H9 (cell line): ENCODE data around the gene NKX1-1. TPM values are rescaled to one million over a fixed set of nuclear protein-coding genes. Genes with fewer than 3 reads are reported as not detected.

ENCODE experiments used
- DNase-seq: peaks from one replicate; pipeline ENCODE4 v3.0.0-alpha.2; 2017
- H2AFZ ChIP-seq: one replicate; pipeline ENCODE4 v1.6.1; 2013; ENCODE audit warnings: mild to moderate bottlenecking, low read length, control low read depth, moderate library complexity
- H2AK5ac ChIP-seq: 2 replicates; pipeline ENCODE4 v1.6.1; 2013; ENCODE audit warnings: low read length, control low read depth, mixed read lengths; ENCODE audit not compliant: insufficient read length
- H2BK120ac ChIP-seq: one replicate; pipeline ENCODE4 v1.6.1; 2013; ENCODE audit warnings: low read depth, mild to moderate bottlenecking, low read length, control low read depth, inconsistent platforms; ENCODE audit not compliant: poor library complexity, severe bottlenecking
- H2BK12ac ChIP-seq: 2 replicates; pipeline ENCODE4 v1.6.1; 2013; ENCODE audit warnings: low read length, control low read depth, mixed read lengths, low read depth; ENCODE audit not compliant: insufficient read length
- H2BK15ac ChIP-seq: 2 replicates; pipeline ENCODE4 v1.6.1; 2013; ENCODE audit warnings: low read depth, low read length, control low read depth
- H2BK20ac ChIP-seq: one replicate; pipeline ENCODE4 v1.6.1; 2013; ENCODE audit warnings: low read depth, mild to moderate bottlenecking, low read length, control low read depth, inconsistent platforms; ENCODE audit not compliant: poor library complexity, severe bottlenecking
- H2BK5ac ChIP-seq: 2 replicates; pipeline ENCODE4 v1.6.1; 2013; ENCODE audit warnings: low read length, control low read depth, mixed read lengths; ENCODE audit not compliant: insufficient read length
- H3K14ac ChIP-seq: 2 replicates; pipeline ENCODE4 v1.6.1; 2013; ENCODE audit warnings: low read length, control low read depth; ENCODE audit not compliant: insufficient read depth
- H3K18ac ChIP-seq: 2 replicates; pipeline ENCODE4 v1.6.1; 2013; ENCODE audit warnings: low read depth, mild to moderate bottlenecking, mixed read lengths, low read length, control low read depth; ENCODE audit not compliant: insufficient read length
- H3K23ac ChIP-seq: 2 replicates; pipeline ENCODE4 v1.6.1; 2013; ENCODE audit warnings: low read length, control low read depth, mixed read lengths, low read depth; ENCODE audit not compliant: insufficient read length
- H3K23me2 ChIP-seq: 2 replicates; pipeline ENCODE4 v1.6.1; 2013; ENCODE audit warnings: low read depth, mild to moderate bottlenecking, mixed read lengths, low read length, control low read depth; ENCODE audit not compliant: insufficient read length, poor library complexity, severe bottlenecking
- H3K27ac ChIP-seq: 2 replicates; pipeline ENCODE4 v1.5.1; 2013; ENCODE audit warnings: low read length, control low read depth, mixed read lengths, low read depth; ENCODE audit not compliant: insufficient read length
- H3K27me3 ChIP-seq: 2 replicates; pipeline ENCODE4 v1.6.1; 2013; ENCODE audit warnings: low read length, control low read depth, inconsistent platforms; ENCODE audit not compliant: insufficient read depth
- H3K4ac ChIP-seq: 2 replicates; pipeline ENCODE4 v1.6.1; 2013; ENCODE audit warnings: low read depth, mild to moderate bottlenecking, control low read depth, inconsistent platforms, low read length, moderate library complexity
- H3K4me1 ChIP-seq: 2 replicates; pipeline ENCODE4 v1.6.1; 2013; ENCODE audit warnings: low read length, control low read depth, inconsistent platforms; ENCODE audit not compliant: insufficient read depth
- H3K4me2 ChIP-seq: 2 replicates; pipeline ENCODE4 v1.6.1; 2013; ENCODE audit warnings: low read length, control low read depth, mixed read lengths; ENCODE audit not compliant: insufficient read length, insufficient read depth
- H3K56ac ChIP-seq: 2 replicates; pipeline ENCODE4 v1.6.1; 2013; ENCODE audit warnings: low read depth, mild to moderate bottlenecking, mixed read lengths, low read length, control low read depth; ENCODE audit not compliant: insufficient read length
- H3K79me1 ChIP-seq: 2 replicates; pipeline ENCODE4 v1.6.1; 2013; ENCODE audit warnings: low read depth, mild to moderate bottlenecking, moderate library complexity, low read length, control low read depth, inconsistent platforms; ENCODE audit not compliant: insufficient read depth, poor library complexity, severe bottlenecking
- H3K79me2 ChIP-seq: 2 replicates; pipeline ENCODE4 v1.6.1; 2013; ENCODE audit warnings: low read length, control low read depth, inconsistent platforms; ENCODE audit not compliant: insufficient read depth
- H3K9ac ChIP-seq: 2 replicates; pipeline ENCODE4 v1.6.1; 2013; ENCODE audit warnings: low read length, control low read depth, mixed read lengths; ENCODE audit not compliant: insufficient read length; ENCODE audit errors: extremely low read depth
- H3K9me3 ChIP-seq: one replicate; pipeline ENCODE4 v1.6.1; 2013; ENCODE audit warnings: low read depth, low read length, inconsistent platforms; ENCODE audit not compliant: control insufficient read depth
- H3T11ph ChIP-seq: one replicate; pipeline ENCODE4 v1.6.1; 2013; ENCODE audit warnings: mild to moderate bottlenecking, low read length, control low read depth, inconsistent platforms
- H4K20me1 ChIP-seq: one replicate; pipeline ENCODE4 v1.6.1; 2013; ENCODE audit not compliant: control insufficient read depth, insufficient read length, insufficient read depth
- H4K5ac ChIP-seq: 2 replicates; pipeline ENCODE4 v1.6.1; 2013; ENCODE audit warnings: low read depth, mild to moderate bottlenecking, mixed read lengths, low read length, control low read depth; ENCODE audit not compliant: insufficient read length
- H4K8ac ChIP-seq: replicated peaks from 2 replicates; pipeline ENCODE4 v1.6.1; 2013; ENCODE audit warnings: low read length, control low read depth, mixed read lengths, low read depth; ENCODE audit not compliant: insufficient read length
- H4K91ac ChIP-seq: 2 replicates; pipeline ENCODE4 v1.6.1; 2013; ENCODE audit warnings: low read depth, mild to moderate bottlenecking, moderate library complexity, mixed read lengths, low read length, control low read depth; ENCODE audit not compliant: insufficient read length
- H3K27ac Mint-ChIP-seq, 3 experiments: 2 replicates in 2 of 3; 3 replicates in 1 of 3; pipeline ENCODE4 v1.8.0; 2020 to 2021; ENCODE audit warnings: mixed read lengths in 3 of 3, mild to moderate bottlenecking in 1 of 3, moderate library complexity in 1 of 3
- H3K27me3 Mint-ChIP-seq: 2 replicates; pipeline ENCODE4 v1.8.0; 2021; ENCODE audit warnings: low read depth, mild to moderate bottlenecking, moderate library complexity, mixed read lengths
- H3K36me3 Mint-ChIP-seq, 3 experiments: 2 replicates in 2 of 3; 3 replicates in 1 of 3; pipeline ENCODE4 v1.8.0; 2020 to 2021; ENCODE audit warnings: low read depth in 3 of 3, mixed read lengths in 3 of 3; ENCODE audit not compliant: insufficient read depth in 1 of 3
- H3K4me1 Mint-ChIP-seq, 2 experiments: 2 replicates each; pipeline ENCODE4 v1.8.0; 2020; ENCODE audit warnings: mixed read lengths in 2 of 2
- H3K4me3 Mint-ChIP-seq, 2 experiments: 2 replicates in 1 of 2; 3 replicates in 1 of 2; pipeline ENCODE4 v1.8.0; 2020 to 2021; ENCODE audit warnings: mild to moderate bottlenecking in 2 of 2, mixed read lengths in 2 of 2, moderate library complexity in 1 of 2
- H3K9me3 Mint-ChIP-seq, 2 experiments: 2 replicates in 1 of 2; 3 replicates in 1 of 2; pipeline ENCODE4 v1.8.0; 2020; ENCODE audit warnings: mild to moderate bottlenecking in 2 of 2, mixed read lengths in 2 of 2, moderate library complexity in 1 of 2
- WGBS: extraction: QIAGEN DNeasy Blood & Tissue Kit; methylation state at CpG from one replicate; pipeline ENCODE4 v1.1.7; 2013; ENCODE audit warnings: missing lambda C conversion rate, low lambda C conversion rate, mixed read lengths; ENCODE audit not compliant: insufficient read length; ENCODE audit errors: extremely low coverage; 5-methylcytosine and 5-hydroxymethylcytosine counted together
- total RNA-seq: library from RNA; stranded (reverse); gene quantifications from 2 replicates; pipeline ENCODE4 v1.2.1, GENCODE V29; 2021
- TF ChIP-seq, protein P1 (sequence below): fragments of 200-600 bp; sonication (generic); conservative IDR thresholded peaks from 3 replicates; pipeline ENCODE4 v1.8.0; 2021; ENCODE audit warnings: antibody characterized with exemption, mild to moderate bottlenecking

NKX1-1 gene
- total RNA-seq, 1 experiment from 2014 or later: not detected

DNA sequence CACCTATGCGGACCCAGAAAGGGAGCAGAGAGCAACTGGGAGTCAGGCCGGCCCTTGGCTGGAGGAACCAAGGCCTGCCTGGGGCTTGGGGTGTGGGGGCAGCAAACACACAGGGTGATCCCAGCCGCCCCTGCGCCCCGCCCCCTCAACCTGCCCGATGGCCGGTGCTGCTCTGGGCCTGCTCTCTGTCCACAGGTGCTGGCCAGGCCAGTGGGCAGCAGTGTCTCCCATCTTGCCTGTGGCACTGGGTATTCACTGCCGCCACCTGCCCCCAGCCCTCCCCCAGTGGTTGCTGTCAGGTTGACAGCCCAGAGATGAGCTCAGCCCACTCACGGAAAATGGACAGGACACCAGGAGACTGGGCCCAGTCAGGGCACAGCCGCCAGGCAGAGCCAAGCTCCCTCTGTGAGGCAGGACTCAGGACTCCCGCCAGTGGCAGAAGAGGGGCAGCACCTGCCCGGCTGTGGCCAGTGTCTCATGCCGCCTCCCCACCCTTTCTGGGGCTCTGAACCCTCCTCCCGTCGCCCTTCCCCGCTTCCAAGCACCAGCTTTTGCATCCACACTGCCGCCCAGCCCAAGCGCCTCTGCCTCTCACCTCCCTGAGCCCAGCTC lies 4.7 kb downstream of the NKX1-1 start:
- Histone ChIP-seq H3K4ac (no peak overlapping the region), H3K4me2 (no peak overlapping the region), H2BK12ac (no peak overlapping the region), H3K9ac (no peak overlapping the region), H3K27me3 (peaks cover 56% of the 10 kb centered on the region), H2BK5ac (no peak overlapping the region), H3K27ac (no peak overlapping the region), H3K14ac (no peak overlapping the region), H2BK120ac (no peak overlapping the region), H3K79me1 (no peaks in the 10 kb centered on the region), H4K8ac (no peak overlapping the region), H3T11ph (no peak overlapping the region), H4K5ac (no peak overlapping the region), H2AK5ac (no peak overlapping the region), H4K91ac (no peak overlapping the region), H3K18ac (no peak overlapping the region), H3K79me2 (no peaks in the 10 kb centered on the region), H4K20me1 (peaks cover 3% of the 10 kb centered on the region), H3K56ac (no peak overlapping the region), H3K4me1 (no peaks in the 10 kb centered on the region), H3K23ac (no peak overlapping the region), H2BK20ac (no peak overlapping the region), H3K9me3 (peaks cover 6% of the 10 kb centered on the region), H3K23me2 (no peaks in the 10 kb centered on the region), H2AFZ (no peak overlapping the region), H2BK15ac (no peak overlapping the region)
- Mint-ChIP-seq H3K4me1 (0 out of 4 replicates have a peak, but pooled peaks cover 0 to 6% of the 10 kb centered on the region in 2 experiments), H3K9me3 (peaks cover 11 to 27% of the 10 kb centered on the region in 2 experiments), H3K36me3 (peaks cover 6 to 11% (median 7%) of the 10 kb centered on the region in 3 experiments; a peak in 4 of 7 replicates), H3K27me3 (peaks cover 55% of the 10 kb centered on the region), H3K4me3 (no peak overlapping the region), H3K27ac (no peak overlapping the region)
- DNase-seq: peak; percentile 30
- no CpG with 5 or more reads among the region's 18 CpGs for WGBS
- TF ChIP-seq, protein P1, sequence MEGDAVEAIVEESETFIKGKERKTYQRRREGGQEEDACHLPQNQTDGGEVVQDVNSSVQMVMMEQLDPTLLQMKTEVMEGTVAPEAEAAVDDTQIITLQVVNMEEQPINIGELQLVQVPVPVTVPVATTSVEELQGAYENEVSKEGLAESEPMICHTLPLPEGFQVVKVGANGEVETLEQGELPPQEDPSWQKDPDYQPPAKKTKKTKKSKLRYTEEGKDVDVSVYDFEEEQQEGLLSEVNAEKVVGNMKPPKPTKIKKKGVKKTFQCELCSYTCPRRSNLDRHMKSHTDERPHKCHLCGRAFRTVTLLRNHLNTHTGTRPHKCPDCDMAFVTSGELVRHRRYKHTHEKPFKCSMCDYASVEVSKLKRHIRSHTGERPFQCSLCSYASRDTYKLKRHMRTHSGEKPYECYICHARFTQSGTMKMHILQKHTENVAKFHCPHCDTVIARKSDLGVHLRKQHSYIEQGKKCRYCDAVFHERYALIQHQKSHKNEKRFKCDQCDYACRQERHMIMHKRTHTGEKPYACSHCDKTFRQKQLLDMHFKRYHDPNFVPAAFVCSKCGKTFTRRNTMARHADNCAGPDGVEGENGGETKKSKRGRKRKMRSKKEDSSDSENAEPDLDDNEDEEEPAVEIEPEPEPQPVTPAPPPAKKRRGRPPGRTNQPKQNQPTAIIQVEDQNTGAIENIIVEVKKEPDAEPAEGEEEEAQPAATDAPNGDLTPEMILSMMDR: no peak
